HepG2 (cell line): ENCODE measurements around the gene CADM4. TPM values are rescaled to one million over a fixed set of nuclear protein-coding genes. Genes with fewer than 3 reads are reported as not detected.

ENCODE experiments used
- AKNA ChIP-seq: sonication (generic); formaldehyde crosslinking; IDR thresholded peaks from 2 replicates; pipeline ENCODE4 v1.4.0; 2020; ENCODE audit warnings: missing genetic modification reagents, borderline replicate concordance
- ARID2 ChIP-seq: sonication (generic); formaldehyde crosslinking; IDR thresholded peaks from 2 replicates; pipeline ENCODE4 v1.8.1; 2022; ENCODE audit warnings: mild to moderate bottlenecking, missing genetic modification reagents, borderline replicate concordance
- ARID4A ChIP-seq: sonication (generic); formaldehyde crosslinking; IDR thresholded peaks from 2 replicates; pipeline ENCODE4 v1.5.0; 2020; ENCODE audit warnings: mild to moderate bottlenecking, missing genetic modification reagents, borderline replicate concordance
- BRD4 ChIP-seq: sonication (generic); formaldehyde crosslinking; IDR thresholded peaks from 2 replicates; pipeline ENCODE4 v1.4.0; 2020; ENCODE audit warnings: missing genetic modification reagents
- EED ChIP-seq: sonication (generic); formaldehyde crosslinking; IDR thresholded peaks from 2 replicates; pipeline ENCODE4 v1.5.0; 2020; ENCODE audit warnings: mild to moderate bottlenecking, missing genetic modification reagents
- SNRNP70 ChIP-seq: fragments of 200-400 bp; formaldehyde crosslinking; IDR thresholded peaks from 2 replicates; pipeline ENCODE4 v1.6.1; 2017; ENCODE audit warnings: mild to moderate bottlenecking, low read depth, low read length, moderate library complexity
- THAP11 ChIP-seq: IDR thresholded peaks from 2 replicates; pipeline ENCODE4 v1.6.1; 2016; ENCODE audit warnings: missing biosample characterization, missing genetic modification reagents
- ZEB1 ChIP-seq: IDR thresholded peaks from 2 replicates; pipeline ENCODE4 v1.6.1; 2012; ENCODE audit warnings: mild to moderate bottlenecking, low read depth, inconsistent platforms; ENCODE audit not compliant: insufficient replicate concordance
- ZNF234 ChIP-seq: sonication (generic); formaldehyde crosslinking; conservative IDR thresholded peaks from 2 replicates; pipeline ENCODE4 v1.5.1; 2020; ENCODE audit warnings: mild to moderate bottlenecking, missing genetic modification reagents
- ZNF687 ChIP-seq: sonication (generic); formaldehyde crosslinking; IDR thresholded peaks from 2 replicates; pipeline ENCODE4 v1.5.1; 2020; ENCODE audit warnings: mild to moderate bottlenecking, missing genetic modification reagents, moderate library complexity
- ZNF709 ChIP-seq: sonication (generic); formaldehyde crosslinking; IDR thresholded peaks from 2 replicates; pipeline ENCODE4 v1.5.0; 2020; ENCODE audit warnings: mild to moderate bottlenecking, missing genetic modification reagents
- ZSCAN5A ChIP-seq: sonication (generic); formaldehyde crosslinking; IDR thresholded peaks from 2 replicates; pipeline ENCODE4 v1.8.0; 2022; ENCODE audit warnings: mild to moderate bottlenecking, missing genetic modification reagents, borderline replicate concordance
- polyA plus RNA-seq, 8 experiments: library from polyadenylated mRNA; depleted of rRNA in 3 of 8; stranded (reverse) in 7 of 8; unstranded in 1 of 8; fragments of >200 nt; fragmentation: Illumina TruSeq in 4 of 8; extraction: Trizol in 4 of 8; gene quantifications; 2 replicates each; pipeline versions ENCODE4 v1.2.1 to v1.2.3, GENCODE V29; 2011 to 2016; ENCODE audit warnings: low read depth in 4 of 8, missing spikeins in 1 of 8, mixed read lengths in 1 of 8; ENCODE audit not compliant: insufficient read depth in 1 of 8
- total RNA-seq, 5 experiments: library from RNA; depleted of rRNA; stranded (reverse); fragments of >200 nt; fragmentation: Illumina TruSeq; extraction: Trizol; gene quantifications; 2 replicates each; pipeline ENCODE4 v1.2.3, GENCODE V29; 2016; ENCODE audit warnings: low read depth in 1 of 5

Gene CADM4
- total and polyA plus RNA-seq, 2 of the 13 experiments (the other 11 are each of a cell fraction or from before 2014, with no cell fraction given), result 8.5 to 16.0 TPM

GRCh38 chr19:43619262-43620060, 20.2 kb downstream of the CADM4 start, which contains the start of gene ZNF428 (continued):
- peak; percentile 100 for TF ChIP-seq ZNF687 (CRISPR knock-in tag)
- TF ChIP-seq ZNF234 (CRISPR knock-in tag), result no peak; the same call in 1 of the 2 replicates
- peak; percentile 78 for TF ChIP-seq BRD4 (CRISPR knock-in tag)
- TF ChIP-seq EED (CRISPR knock-in tag), result peak; percentile 88
- no peak for TF ChIP-seq ZEB1
- TF ChIP-seq ZNF709 (CRISPR knock-in tag), result peak; percentile 89; the same call in 1 of the 2 replicates
- TF ChIP-seq ZSCAN5A (CRISPR knock-in tag), result peak; percentile 8; the same call in 1 of the 2 replicates
- peak; percentile 90 for TF ChIP-seq AKNA
- peak; percentile 76; the same call in 1 of the 2 replicates for TF ChIP-seq ARID2 (CRISPR knock-in tag)
- TF ChIP-seq SNRNP70, result no peak
- TF ChIP-seq ARID4A (CRISPR knock-in tag), result peak; percentile 85
- peak; percentile 86 for TF ChIP-seq THAP11 (CRISPR knock-in tag)
